Measurements from ENCODE around the gene NAA10.
A peak's percentile ranks its signal among the peaks of the same experiment; 100 is the strongest.

Gene NAA10

DNA sequence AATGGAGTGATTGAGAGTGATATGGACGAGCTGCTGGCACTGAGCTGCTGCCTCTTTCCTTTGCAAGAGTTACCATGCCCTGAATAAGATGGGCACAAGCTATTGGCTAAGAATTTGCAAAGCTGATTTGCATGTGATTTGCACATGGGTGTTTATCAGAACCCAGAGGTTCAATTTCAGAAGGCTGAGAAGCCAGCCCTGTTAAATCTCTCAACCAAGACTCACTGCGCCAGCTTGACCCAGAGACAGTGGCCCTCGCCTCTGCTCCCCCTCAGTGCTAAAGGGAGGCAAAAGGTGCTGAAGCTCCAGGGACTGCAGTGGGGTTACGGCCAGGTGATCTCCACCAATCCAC lies 9.5 kb downstream of the NAA10 start:
- peak overlapping the region; percentile 96; the same call in 1 of the 2 replicates for H3K27ac ChIP-seq
- TF ChIP-seq, protein P1, sequence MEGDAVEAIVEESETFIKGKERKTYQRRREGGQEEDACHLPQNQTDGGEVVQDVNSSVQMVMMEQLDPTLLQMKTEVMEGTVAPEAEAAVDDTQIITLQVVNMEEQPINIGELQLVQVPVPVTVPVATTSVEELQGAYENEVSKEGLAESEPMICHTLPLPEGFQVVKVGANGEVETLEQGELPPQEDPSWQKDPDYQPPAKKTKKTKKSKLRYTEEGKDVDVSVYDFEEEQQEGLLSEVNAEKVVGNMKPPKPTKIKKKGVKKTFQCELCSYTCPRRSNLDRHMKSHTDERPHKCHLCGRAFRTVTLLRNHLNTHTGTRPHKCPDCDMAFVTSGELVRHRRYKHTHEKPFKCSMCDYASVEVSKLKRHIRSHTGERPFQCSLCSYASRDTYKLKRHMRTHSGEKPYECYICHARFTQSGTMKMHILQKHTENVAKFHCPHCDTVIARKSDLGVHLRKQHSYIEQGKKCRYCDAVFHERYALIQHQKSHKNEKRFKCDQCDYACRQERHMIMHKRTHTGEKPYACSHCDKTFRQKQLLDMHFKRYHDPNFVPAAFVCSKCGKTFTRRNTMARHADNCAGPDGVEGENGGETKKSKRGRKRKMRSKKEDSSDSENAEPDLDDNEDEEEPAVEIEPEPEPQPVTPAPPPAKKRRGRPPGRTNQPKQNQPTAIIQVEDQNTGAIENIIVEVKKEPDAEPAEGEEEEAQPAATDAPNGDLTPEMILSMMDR (conservative IDR thresholded peaks at IDR 0.05; ENCODE audit: low read depth): no peak
- DNase-seq (ENCODE audit: low spot score): no peak
- POLR2A ChIA-PET (ENCODE audit: low non-redundant PET): interaction anchor here (0.6 kb wide), 1 partner anchor 20 kb away, joined by 8 read pairs; no protein-coding TSS in a partner anchor
- CTCF ChIA-PET: interaction anchor here (0.6 to 1.2 kb wide), 3 partner anchors 12 to 20 kb away, joined by 3 read pairs; no protein-coding TSS in a partner anchor

DNA sequence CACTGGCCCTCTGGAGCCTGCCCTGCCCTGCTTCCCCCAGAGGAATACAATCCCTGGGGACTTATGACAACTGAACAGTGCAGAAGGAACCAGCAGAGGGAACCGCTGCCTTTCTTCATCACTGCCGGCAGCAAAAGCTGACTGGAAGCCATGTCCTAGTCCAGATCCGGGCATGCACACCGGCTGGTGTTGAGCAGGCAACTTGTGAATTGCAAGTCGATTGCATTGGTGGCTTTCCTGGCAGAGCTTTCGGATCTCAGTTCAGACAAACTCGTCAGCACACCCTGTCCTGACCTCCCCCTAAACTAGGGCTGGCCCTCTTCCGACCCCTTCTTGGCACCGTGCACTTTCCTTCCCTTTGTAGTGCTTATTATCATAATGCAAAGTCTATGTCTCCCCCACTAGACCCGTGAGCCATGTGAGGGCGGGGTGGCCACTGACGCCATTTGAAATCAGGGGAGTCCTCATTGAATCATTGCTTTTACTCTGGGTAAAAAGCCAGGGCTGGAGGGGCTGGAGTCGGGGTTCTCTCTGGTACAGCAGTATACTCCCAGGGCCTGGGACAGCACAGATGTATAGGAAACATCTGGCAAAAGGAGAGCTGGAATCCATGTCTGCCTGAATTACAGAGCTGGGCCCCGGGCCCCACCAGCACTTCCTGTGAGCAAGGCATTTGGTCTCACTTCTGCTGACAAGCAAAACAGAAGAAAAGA lies 10.5 kb downstream of the NAA10 start:
- DNase-seq (ENCODE audit: low spot score): no peak
- H3K27ac ChIP-seq: peak overlapping the region; percentile 60
- TF ChIP-seq, protein P1 (conservative IDR thresholded peaks at IDR 0.05; ENCODE audit: low read depth): no peak
- ChIA-PET CTCF (interaction anchor here (0.6 to 1.3 kb wide), 3 partner anchors 13 to 374 kb away, joined by 3 to 4 read pairs (median 3); no protein-coding TSS in a partner anchor), POLR2A (ENCODE audit: low non-redundant PET) (interaction anchor here (0.6 kb wide), 1 partner anchor 200 kb away, joined by 3 read pairs; the partner anchor contains the start of gene BCAP31)

DNA sequence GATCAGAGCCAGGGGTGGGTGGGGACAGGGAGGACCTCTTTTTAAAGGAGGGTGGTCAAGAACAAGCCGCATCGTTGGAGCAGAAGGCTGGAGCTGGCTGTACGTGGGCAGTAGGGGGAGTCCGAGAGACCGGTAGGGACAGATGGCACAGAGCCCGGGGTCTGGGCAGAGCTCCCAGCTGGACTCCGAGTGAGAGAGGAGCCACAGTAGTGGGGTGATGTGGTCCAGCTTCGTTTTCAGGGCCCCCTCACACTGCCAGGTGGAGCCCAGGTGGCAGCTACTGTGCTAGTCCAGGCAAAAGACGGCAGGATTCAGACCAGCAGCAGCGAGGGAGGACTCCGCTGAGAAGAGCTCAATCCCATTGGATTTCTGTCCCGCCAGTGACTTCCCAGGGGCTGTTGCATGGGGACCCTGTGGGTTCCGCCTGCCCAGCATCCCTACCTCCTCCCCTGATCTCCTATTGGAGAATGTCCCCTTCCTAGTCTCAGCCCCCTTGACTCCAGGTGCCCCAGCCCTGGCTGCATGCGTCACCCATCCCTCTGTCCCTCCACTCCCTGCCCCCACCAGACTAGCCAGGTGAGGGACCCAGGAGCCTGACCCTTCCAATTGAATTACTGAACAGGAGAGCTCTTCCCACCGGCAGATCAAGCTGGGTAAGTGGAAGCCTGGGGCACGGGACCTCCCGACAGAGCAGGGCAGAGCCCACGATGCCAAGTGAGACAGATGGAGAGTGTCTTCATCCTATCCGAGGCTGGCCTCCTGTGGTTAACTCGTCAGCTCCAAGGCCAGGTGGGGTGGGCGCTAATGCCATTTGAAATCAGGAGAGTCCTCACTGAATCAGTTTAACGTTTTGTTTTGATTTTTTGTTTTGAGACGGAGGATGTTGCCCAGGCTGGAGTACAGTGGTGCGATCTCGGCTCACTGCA lies 11.6 kb downstream of the NAA10 start:
- ChIA-PET POLR2A (ENCODE audit: low non-redundant PET) (no interaction called here), CTCF (interaction anchor here (0.6 to 1.6 kb wide), 8 partner anchors 13 to 160 kb away, joined by 3 to 5 read pairs (median 3); partner anchors contain the start of gene PLXNB3)
- DNase-seq (ENCODE audit: low spot score): no peak
- TF ChIP-seq, protein P1 (conservative IDR thresholded peaks at IDR 0.05; ENCODE audit: low read depth): peak; percentile 60
- peak overlapping the region; percentile 60 for H3K27ac ChIP-seq

DNA sequence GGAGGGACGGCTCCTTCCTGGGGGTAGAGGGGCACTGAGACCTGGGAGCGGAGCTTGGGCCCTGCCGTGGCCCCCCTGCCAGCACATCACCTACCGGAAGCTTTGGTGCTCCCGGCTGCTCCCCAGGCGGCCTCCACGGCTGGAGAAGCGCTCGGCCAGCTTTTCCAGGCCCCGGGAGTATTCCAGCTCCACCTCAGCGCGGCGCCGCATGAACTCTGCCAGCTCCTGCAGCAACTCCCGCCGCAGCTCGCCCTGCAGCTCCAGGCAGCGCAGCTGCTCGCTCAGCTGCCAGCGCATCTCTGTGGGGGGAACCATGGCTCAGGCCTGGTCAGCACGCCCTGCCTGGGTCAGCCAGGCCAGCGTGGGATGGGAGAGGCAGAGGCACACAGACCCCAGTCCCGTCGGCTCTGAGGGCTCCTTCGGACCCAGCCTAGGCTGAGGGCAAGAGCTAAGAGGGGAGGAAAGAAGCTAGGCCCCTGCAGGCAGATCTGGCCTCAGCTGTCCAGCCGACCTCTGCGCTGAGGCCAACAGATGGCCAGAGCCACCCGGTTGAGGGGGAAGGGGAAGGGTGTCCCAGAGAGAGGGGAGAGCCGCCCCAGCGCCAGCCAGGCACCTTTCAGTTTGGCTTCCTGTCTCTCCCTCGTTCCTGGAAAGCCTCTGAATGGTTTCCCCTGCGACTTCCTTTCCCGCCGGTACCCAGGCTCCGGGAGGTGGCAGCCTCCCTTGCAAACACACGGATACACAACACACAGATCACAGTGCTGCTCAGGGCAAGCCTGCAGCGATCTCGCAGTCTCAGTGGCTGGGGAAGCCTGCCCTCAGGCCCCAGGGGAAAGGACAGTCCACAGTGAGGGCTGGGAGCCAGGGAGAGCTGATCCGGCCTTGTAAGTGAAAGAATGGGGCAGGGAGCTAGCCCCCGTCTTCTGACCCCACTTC lies 13.1 kb downstream of the NAA10 start:
- TF ChIP-seq, protein P1 (conservative IDR thresholded peaks at IDR 0.05; ENCODE audit: low read depth): no peak
- CTCF ChIA-PET: interaction anchor here (1.6 kb wide), 2 partner anchors 11 to 158 kb away, joined by 4 to 5 read pairs; partner anchors contain the start of gene PLXNB3
- POLR2A ChIA-PET (ENCODE audit: low non-redundant PET): no interaction called here
- no peak for DNase-seq (ENCODE audit: low spot score)
- H3K27ac ChIP-seq: peak overlapping the region; percentile 60

DNA sequence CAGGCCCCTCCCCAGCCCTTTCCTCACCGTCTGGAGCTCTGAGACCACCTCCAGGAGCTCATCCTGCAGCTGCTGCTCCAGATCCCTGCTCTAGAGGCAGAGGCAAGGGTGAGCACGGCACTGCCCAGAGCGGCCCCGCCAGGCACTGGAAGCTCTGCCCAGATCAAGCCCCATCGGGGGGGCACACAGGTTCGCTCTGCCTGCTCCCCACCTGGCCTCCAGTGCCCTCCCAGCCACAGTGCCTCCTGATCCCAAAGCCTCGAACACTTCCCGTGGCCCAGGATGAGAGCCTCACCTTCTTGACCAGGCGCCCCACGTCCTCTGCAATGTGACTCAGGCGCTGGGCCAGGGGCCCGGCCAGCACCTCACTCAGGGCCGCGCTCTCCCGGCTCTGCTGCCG lies 13.8 kb downstream of the NAA10 start:
- CTCF ChIA-PET: interaction anchor here (1.3 to 1.6 kb wide), 2 partner anchors 10 to 157 kb away, joined by 4 to 5 read pairs; partner anchors contain the start of gene PLXNB3
- no peak for DNase-seq (ENCODE audit: low spot score)
- TF ChIP-seq, protein P1 (conservative IDR thresholded peaks at IDR 0.05; ENCODE audit: low read depth): no peak
- H3K27ac ChIP-seq: peak overlapping the region; percentile 60
- POLR2A ChIA-PET (ENCODE audit: low non-redundant PET): no interaction called here
